GM19328 (cell line): ENCODE measurements around the gene PPP1R14B.

ENCODE experiments used
- ATAC-seq: cut with Tn5 transposase; IDR thresholded peaks from one replicate; pipeline ENCODE4 v1.9.1; 2021; ENCODE audit warnings: mild to moderate bottlenecking, moderate library complexity; ENCODE audit not compliant: unreplicated experiment

PPP1R14B gene

GRCh38 chr11:64246871-64247728 is at the start of gene PPP1R14B:
Gene PPP1R14B (minus strand): TSS chr11:64246943. CDS start chr11:64246673, 270 bp downstream.
- no peak for ATAC-seq

- ATAC-seq = no peak
Observed at GRCh38 chr11:64296236-64296635, 49.5 kb upstream of the PPP1R14B start.

GRCh38 chr11:64295760-64296159 is 49.0 kb upstream of the PPP1R14B start:
- ATAC-seq = no peak

- ATAC-seq = no peak
Observed at GRCh38 chr11:64294774-64295173, 48.0 kb upstream of the PPP1R14B start.

- ATAC-seq = no peak
Observed at GRCh38 chr11:64292460-64293254, 45.9 kb upstream of the PPP1R14B start.

GRCh38 chr11:64291752-64292459 is 45.2 kb upstream of the PPP1R14B start:
- ATAC-seq = no peak

- no peak for ATAC-seq
Observed at GRCh38 chr11:64291262-64291751, 44.6 kb upstream of the PPP1R14B start, which contains the start of gene KCNK4. Gene KCNK4 (plus strand): TSS chr11:64291302. CDS start chr11:64293019, 1,717 bp downstream.

GRCh38 chr11:64290352-64291261 is 43.9 kb upstream of the PPP1R14B start:
- ATAC-seq = no peak

GRCh38 chr11:64289002-64289564 is 42.3 kb upstream of the PPP1R14B start:
- no peak for ATAC-seq

- ATAC-seq = no peak
Observed at GRCh38 chr11:64288353-64288750, 41.6 kb upstream of the PPP1R14B start.

GRCh38 chr11:64287676-64288352 is 41.1 kb upstream of the PPP1R14B start:
- no peak for ATAC-seq

- no peak for ATAC-seq
Observed at GRCh38 chr11:64286801-64287159, 40.0 kb upstream of the PPP1R14B start.

GRCh38 chr11:64285885-64286800 is 39.4 kb upstream of the PPP1R14B start:
- no peak for ATAC-seq

GRCh38 chr11:64284962-64285884 is 38.5 kb upstream of the PPP1R14B start, which contains the start of gene GPR137:
Gene GPR137 (plus strand): TSS chr11:64285848. CDS start chr11:64286525, 677 bp downstream.
- ATAC-seq = peak; percentile 53

- peak; percentile 73 for ATAC-seq
Observed at GRCh38 chr11:64284048-64284961, 37.6 kb upstream of the PPP1R14B start, which contains the start of gene BAD. Gene BAD (minus strand): TSS chr11:64284665. CDS start chr11:64284368, 297 bp downstream.

GRCh38 chr11:64283092-64283491 is 36.3 kb upstream of the PPP1R14B start:
- no peak for ATAC-seq
